GM23248 (cell line): Measurements from ENCODE around the gene ROPN1L.

Experiments used
- EZH2 ChIP-seq: fragments of 200-600 bp; sonication (generic); IDR thresholded peaks from 2 replicates; pipeline ENCODE4 v1.6.1; 2018; ENCODE audit warnings: antibody characterized with exemption, mild to moderate bottlenecking; ENCODE audit not compliant: insufficient read depth, poor library complexity, severe bottlenecking
- EZH2phosphoT487 ChIP-seq: fragments of 200-600 bp; sonication (generic); IDR thresholded peaks from 2 replicates; pipeline ENCODE4 v1.6.1; 2018; ENCODE audit warnings: antibody characterized with exemption, moderate library complexity, mild to moderate bottlenecking, low read depth; ENCODE audit not compliant: insufficient read depth

GRCh38 chr5:10438301-10438700 is 3.4 kb upstream of the ROPN1L start:
- no peak for TF ChIP-seq EZH2
- no peak for TF ChIP-seq EZH2phosphoT487
